Mammary epithelial cell (primary cell): Measurements from ENCODE around the gene MYO1C.

Experiments used
- CTCF ChIP-seq, 2 donors: IDR thresholded peaks in 1 of 2; conservative IDR thresholded peaks in 1 of 2; 2 replicates each; pipeline ENCODE4 v1.5.1; 2011 to 2012; ENCODE audit warnings: inconsistent platforms in 2 of 2, low read length in 2 of 2, mild to moderate bottlenecking in 2 of 2, control low read depth in 1 of 2, low read depth in 1 of 2; ENCODE audit not compliant: insufficient read depth in 1 of 2; ENCODE audit errors: extremely low read depth in 1 of 2
- EZH2 ChIP-seq: IDR thresholded peaks from 2 replicates; pipeline ENCODE4 v1.6.1; 2012; ENCODE audit warnings: low read length, inconsistent platforms, borderline replicate concordance

- TF ChIP-seq CTCF (conservative IDR thresholded peaks at IDR 0.05 in 1 of 2, IDR thresholded peaks at IDR 0.05 in 1 of 2; ENCODE audit: extremely low read depth in 1 of 2, insufficient read depth in 1 of 2, low read depth in 1 of 2, low read length in 2 of 2) (no peak), EZH2 (no peak)
Observed at GRCh38 chr17:1494203-1494602, 1.7 kb upstream of the MYO1C start.
